Small intestine (tissue), 16 donors: ENCODE results near the gene PALS1. TPM values are rescaled to one million over a fixed set of nuclear protein-coding genes. Genes with fewer than 3 reads are reported as not detected.

ENCODE experiments used
- DNase-seq, 2 donors: peaks; one replicate each; pipeline versions ENCODE4 v3.0.0 to v3.0.0-alpha.2; 2013
- FAIRE-seq: peaks from 2 replicates; lab custom pipeline; 2012; peaks lifted over from hg19 to GRCh38; lab: Jason Lieb, UNC
- H3K27ac ChIP-seq, 3 donors: one replicate each; pipeline ENCODE4 v1.5.1; 2013; ENCODE audit warnings: low read length in 2 of 3, mild to moderate bottlenecking in 2 of 3, control low read depth in 1 of 3, inconsistent platforms in 1 of 3, low read depth in 1 of 3, moderate library complexity in 1 of 3
- H3K27me3 ChIP-seq, 3 donors: one replicate each; pipeline ENCODE4 v1.6.1; 2013; ENCODE audit warnings: low read length in 3 of 3, inconsistent platforms in 1 of 3; ENCODE audit not compliant: control insufficient read depth in 3 of 3, insufficient read depth in 3 of 3
- H3K36me3 ChIP-seq, 3 donors: one replicate each; pipeline ENCODE4 v1.6.1; 2013; ENCODE audit warnings: low read length in 3 of 3, inconsistent platforms in 1 of 3, low read depth in 1 of 3, mild to moderate bottlenecking in 1 of 3, moderate library complexity in 1 of 3; ENCODE audit not compliant: control insufficient read depth in 3 of 3, insufficient read depth in 2 of 3
- H3K4me1 ChIP-seq, 3 donors: one replicate each; pipeline ENCODE4 v1.6.1; 2013; ENCODE audit warnings: low read length in 2 of 3, inconsistent platforms in 1 of 3, low read depth in 1 of 3, mild to moderate bottlenecking in 1 of 3, moderate library complexity in 1 of 3; ENCODE audit not compliant: control insufficient read depth in 3 of 3, insufficient read depth in 2 of 3
- H3K4me3 ChIP-seq, 3 donors: one replicate each; pipeline ENCODE4 v1.5.1; 2013; ENCODE audit warnings: low read length in 3 of 3, control low read depth in 1 of 3, inconsistent platforms in 1 of 3, low read depth in 1 of 3, mild to moderate bottlenecking in 1 of 3, moderate library complexity in 1 of 3
- H3K9me3 ChIP-seq, 2 donors: one replicate each; pipeline ENCODE4 v1.6.1; 2013; ENCODE audit warnings: low read depth in 1 of 2, low read length in 1 of 2; ENCODE audit not compliant: control insufficient read depth in 2 of 2, insufficient read depth in 1 of 2
- WGBS, 3 donors: extraction: QIAGEN DNeasy Blood & Tissue Kit; methylation state at CpG; one replicate each; pipeline ENCODE4 v1.1.7; 2013; 5-methylcytosine and 5-hydroxymethylcytosine counted together
- long read RNA-seq, 10 donors: transcript quantifications; one replicate each; lab custom pipeline, GENCODE V29; 2026
- polyA plus RNA-seq, 4 donors: library from polyadenylated mRNA; stranded (reverse) in 3 of 4; unstranded in 1 of 4; fragments of 200-250 nt in 3 of 4; fragments of 120-200 nt in 1 of 4; gene quantifications; one replicate each; pipeline versions ENCODE4 v1.2.1 to v1.2.3, GENCODE V29; 2013
- donor health status: healthy with polysubstance abuse.
- donor health status: control.
- donor health status: control.
- donor health status: Bipolar disorder and iron deficiency.
- donor health status: healthy.

The PALS1 gene
- polyA plus RNA-seq: 10 to 100 TPM; 11.1 to 38.4 (median 35.0) TPM
- long read RNA-seq, donor 1: 0 reads
- long read RNA-seq, donor 2, full-length matches to known transcripts: 2 of 23 reads
- long read RNA-seq, donor 2, partial matches to known transcripts: 0 of 23 reads
- long read RNA-seq, donor 2, other reads (novel, unspliced or antisense): 21 of 23 reads
- long read RNA-seq, donor 3, partial matches to known transcripts: 0 of 2 reads
- long read RNA-seq, donor 3, other reads (novel, unspliced or antisense): 0 of 2 reads
- long read RNA-seq, donor 4: 0 reads
- long read RNA-seq, donor 5, partial matches to known transcripts: 8 of 8 reads
- long read RNA-seq, donor 5, other reads (novel, unspliced or antisense): 0 of 8 reads
- long read RNA-seq, donor 6, full-length matches to known transcripts: 3 of 20 reads
- long read RNA-seq, donor 6, partial matches to known transcripts: 17 of 20 reads
- long read RNA-seq, donor 6, other reads (novel, unspliced or antisense): 0 of 20 reads
- long read RNA-seq, donor 7: 0 reads
- long read RNA-seq, donor 8: 0 reads
- long read RNA-seq, donor 9, partial matches to known transcripts: 0 of 1 reads
- long read RNA-seq, donor 9, other reads (novel, unspliced or antisense): 0 of 1 reads
- long read RNA-seq, donor 10, full-length matches to known transcripts: 1 of 81 reads
- long read RNA-seq, donor 10, partial matches to known transcripts: 80 of 81 reads
- long read RNA-seq, donor 10, other reads (novel, unspliced or antisense): 0 of 81 reads

DNA sequence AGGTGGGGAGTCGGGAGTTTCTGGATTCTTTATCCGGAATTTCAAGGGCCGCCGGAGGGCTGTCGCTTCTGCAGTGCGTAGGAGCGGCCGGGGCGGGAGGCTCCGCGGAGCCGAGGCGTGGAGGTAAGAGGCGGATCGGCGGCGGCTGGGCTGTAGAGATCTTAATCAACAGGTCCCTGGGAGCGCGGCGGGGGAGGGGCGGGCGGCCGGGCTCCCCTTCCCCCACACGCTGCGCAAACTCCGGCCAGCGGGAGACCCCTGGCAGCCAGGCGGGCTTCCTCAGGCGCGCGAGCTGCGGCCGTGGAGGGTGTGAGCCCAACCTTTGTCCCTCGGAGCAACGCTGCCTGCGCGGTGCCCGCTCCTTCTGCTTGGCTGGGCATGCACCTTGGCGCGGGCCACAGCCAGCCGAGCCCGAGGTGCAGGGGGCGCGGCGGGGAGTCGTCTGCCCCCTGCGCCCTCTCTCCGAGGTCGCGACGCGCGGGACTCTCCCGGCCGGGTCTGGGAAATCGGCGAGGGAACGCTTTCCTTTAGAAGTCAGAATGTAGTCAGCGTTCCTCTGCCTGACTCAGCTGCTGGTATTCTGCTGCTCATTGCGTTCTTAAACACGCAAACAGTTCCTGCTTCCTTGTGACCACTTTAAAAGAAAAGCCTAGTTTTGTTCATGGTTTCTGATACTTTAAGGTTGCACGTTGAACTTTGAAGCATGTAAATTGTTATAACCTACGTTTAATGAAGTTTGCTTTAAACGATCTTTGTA lies at the start of gene PALS1:
TSS of gene PALS1 (plus strand) at position 25 of the 757 bp plus-strand sequence. CDS start 37,736 bp downstream, outside the sequence.
- FAIRE-seq (no peak), DNase-seq (peak; percentile 76 to 92)
- peak within 1 kb of the TSS; percentile 56 to 76 (median 64) for H3K4me3 ChIP-seq
- no peaks in the 10 kb centered on the region for H3K9me3 ChIP-seq
- 0 to 1% (median 0%) methylated on average over 48 to 64 of the region's 64 CpGs for WGBS, 3 donors
- no peaks in the 10 kb centered on the region for H3K27me3 ChIP-seq
- peak within 1 kb of the TSS; percentile 91 to 99 (median 94) for H3K27ac ChIP-seq
- H3K4me1 ChIP-seq: peaks cover 0 to 7% (median 0%) of the 10 kb centered on the region in 3 donors
- no peaks in the 10 kb centered on the region for H3K36me3 ChIP-seq

DNA sequence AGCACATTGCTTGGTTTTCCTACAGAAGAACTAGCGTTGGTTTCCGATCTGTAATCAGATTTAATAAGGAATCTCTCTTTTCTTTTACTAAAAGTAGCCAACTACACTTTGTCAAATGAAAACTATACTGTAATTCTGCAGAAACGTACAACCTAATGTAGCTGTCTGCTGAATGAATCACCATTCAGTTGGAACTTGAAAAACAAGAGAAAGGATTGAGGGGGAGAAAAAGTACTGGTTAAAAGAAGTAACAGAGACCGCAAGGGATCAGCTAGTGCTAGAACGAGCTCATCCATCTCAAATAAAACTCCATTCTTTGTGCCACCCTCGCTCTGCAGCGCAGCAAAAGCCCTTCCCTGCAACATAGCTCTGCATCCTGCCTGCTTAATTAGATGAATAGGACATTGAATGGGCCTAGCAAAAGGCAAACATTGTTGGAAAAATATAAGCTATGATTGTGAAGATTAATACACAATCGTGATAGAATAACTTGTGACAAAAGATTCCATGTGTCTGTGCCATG lies 49.4 kb upstream of the PALS1 start:
- FAIRE-seq (no peak), DNase-seq (no peak)
- H3K4me3 ChIP-seq: no peak overlapping the region
- H3K9me3 ChIP-seq: no peaks in the 10 kb centered on the region
- no peak overlapping the region for H3K27ac ChIP-seq
- WGBS, 3 donors: 86 to 87% (median 86%) methylated on average over 8 of the region's 8 CpGs
- no peaks in the 10 kb centered on the region for H3K36me3 ChIP-seq
- H3K4me1 ChIP-seq: no peaks in the 10 kb centered on the region
- H3K27me3 ChIP-seq: no peaks in the 10 kb centered on the region

DNA sequence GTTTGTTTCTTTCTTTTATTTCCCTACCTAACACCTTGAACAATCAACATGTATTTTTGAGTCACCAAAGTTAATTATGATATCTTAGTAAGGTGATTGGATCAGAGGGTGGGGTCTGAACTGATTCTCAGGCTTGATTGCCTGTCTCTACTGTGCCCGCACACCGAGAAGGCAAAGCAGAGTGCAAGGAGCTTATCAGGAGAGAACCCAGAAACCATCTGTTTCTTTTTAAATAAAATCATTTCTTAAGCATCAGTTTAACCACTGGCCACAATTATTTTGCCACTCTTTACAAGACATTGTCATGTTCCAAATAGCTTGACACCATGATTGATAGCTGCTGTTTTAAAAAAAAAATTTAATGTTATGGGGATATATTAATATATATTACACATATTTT lies 48.9 kb upstream of the PALS1 start:
- H3K4me3 ChIP-seq: no peak overlapping the region
- no peak for DNase-seq
- no peaks in the 10 kb centered on the region for H3K9me3 ChIP-seq
- H3K4me1 ChIP-seq: no peaks in the 10 kb centered on the region
- H3K27me3 ChIP-seq: no peaks in the 10 kb centered on the region
- whole genome bisulfite sequencing, 3 donors: 80 to 90% (median 83%) methylated on average over 2 of the region's 2 CpGs
- no peak for FAIRE-seq
- no peaks in the 10 kb centered on the region for H3K36me3 ChIP-seq
- H3K27ac ChIP-seq: no peak overlapping the region

- Histone ChIP-seq H3K36me3 (no peaks in the 10 kb centered on the region), H3K27ac (no peak overlapping the region), H3K27me3 (no peaks in the 10 kb centered on the region), H3K4me3 (no peak overlapping the region), H3K9me3 (no peaks in the 10 kb centered on the region), H3K4me1 (no peaks in the 10 kb centered on the region)
- no peak for DNase-seq
- no peak for FAIRE-seq
- WGBS, 3 donors: 73 to 86% (median 74%) methylated on average over 2 of the region's 2 CpGs
Observed at GRCh38 chr14:67195279-67195678, 46.0 kb upstream of the PALS1 start.

GRCh38 chr14:67199016-67199415 lies 42.2 kb upstream of the PALS1 start:
- Histone ChIP-seq H3K27ac (no peak overlapping the region), H3K27me3 (no peaks in the 10 kb centered on the region), H3K36me3 (no peaks in the 10 kb centered on the region), H3K9me3 (no peaks in the 10 kb centered on the region), H3K4me3 (no peak overlapping the region), H3K4me1 (no peaks in the 10 kb centered on the region)
- DNase-seq (no peak), FAIRE-seq (no peak)
- WGBS, 3 donors: 92 to 98% (median 97%) methylated on average over 6 of the region's 6 CpGs

GRCh38 chr14:67207810-67208209 lies 33.4 kb upstream of the PALS1 start:
- Histone ChIP-seq H3K27ac (no peak overlapping the region), H3K9me3 (no peaks in the 10 kb centered on the region), H3K27me3 (no peaks in the 10 kb centered on the region), H3K36me3 (no peaks in the 10 kb centered on the region), H3K4me3 (no peak overlapping the region), H3K4me1 (no peaks in the 10 kb centered on the region)
- DNase-seq: no peak
- FAIRE-seq: no peak
- WGBS, 3 donors: 88 to 93% (median 91%) methylated on average over 8 of the region's 8 CpGs

DNA sequence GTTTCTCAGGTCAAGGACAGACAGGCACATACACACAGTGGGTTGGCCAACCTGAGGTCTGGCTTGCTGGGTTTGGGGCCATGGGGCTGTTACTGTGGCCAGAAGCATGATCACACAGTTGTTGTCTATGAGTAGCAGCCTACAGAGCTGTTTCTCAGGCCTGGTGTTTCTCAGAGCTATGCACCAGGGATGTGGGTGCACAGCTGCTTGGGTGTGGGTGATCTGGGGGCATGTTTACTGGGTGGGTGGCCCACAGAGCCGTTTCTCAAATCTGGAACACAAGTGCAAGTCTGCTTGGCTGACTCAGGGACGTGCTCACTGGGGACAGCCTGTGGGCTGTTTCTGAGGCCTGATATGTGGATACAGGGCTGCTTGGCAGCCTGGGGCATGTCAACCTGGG lies 23.1 kb upstream of the PALS1 start:
- 56 to 64% (median 56%) methylated on average over 2 of the region's 2 CpGs for WGBS, 3 donors
- no peak for FAIRE-seq
- Histone ChIP-seq H3K4me3 (no peak overlapping the region), H3K36me3 (no peaks in the 10 kb centered on the region), H3K27me3 (no peaks in the 10 kb centered on the region), H3K9me3 (no peaks in the 10 kb centered on the region), H3K4me1 (peaks cover 0 to 5% (median 0%) of the 10 kb centered on the region in 3 donors), H3K27ac (no peak overlapping the region)
- no peak for DNase-seq
